Measurements from ENCODE around the gene ILKAP. TPM values are rescaled to one million over a fixed set of nuclear protein-coding genes. Genes with fewer than 3 reads are reported as not detected.

Gene ILKAP
- polyA plus RNA-seq, 1 of the 3 experiments (the other 2 are of a cell fraction) = 49.2 TPM

- ChIA-PET POLR2A (interaction anchor here (0.6 kb wide), 1 partner anchor 448 kb away, joined by 3 read pairs; no protein-coding TSS in a partner anchor), CTCF (interaction anchor here (0.8 to 1.5 kb wide), 2 partner anchors 28 to 362 kb away, joined by 3 to 4 read pairs; no protein-coding TSS in a partner anchor)
These were observed 16.9 kb upstream of the ILKAP start for GRCh38 chr2:238220274-238220891.

More at GRCh38 chr2:238220274-238220891, 16.9 kb upstream of the ILKAP start:
- H3K79me2 ChIP-seq (ENCODE audit: insufficient read depth) = no peaks in the 10 kb centered on the region
- 61% methylated on average over 6 of the region's 10 CpGs for WGBS (ENCODE audit: low lambda C conversion rate)
- no peak overlapping the region for H3K27ac ChIP-seq (ENCODE audit: low read depth in 2 of 2, low read length in 1 of 2)
- H3K27me3 ChIP-seq (ENCODE audit: insufficient read depth) = no peaks in the 10 kb centered on the region
- no peak for TF ChIP-seq REST (IDR thresholded peaks at IDR 0.05; ENCODE audit: low read depth, low read length)
- no peak for TF ChIP-seq MEF2A (IDR thresholded peaks at IDR 0.05; ENCODE audit: borderline replicate concordance, low read depth)
- TF ChIP-seq FOXJ3 (CRISPR knock-in tag; IDR thresholded peaks at IDR 0.05) = no peak
- no peak for TF ChIP-seq SMC3 (IDR thresholded peaks at IDR 0.05; ENCODE audit: low read depth, low read length)
- no peak for TF ChIP-seq SIN3A (IDR thresholded peaks at IDR 0.05; ENCODE audit: borderline replicate concordance, low read depth, low read length)
- TF ChIP-seq EP300 (IDR thresholded peaks at IDR 0.05; ENCODE audit: borderline replicate concordance in 1 of 2, low read depth in 1 of 2, low read length in 1 of 2) = no peak
- TF ChIP-seq YY1 (IDR thresholded peaks at IDR 0.05; ENCODE audit: low read depth) = no peak
- TF ChIP-seq USF1 (IDR thresholded peaks at IDR 0.05; ENCODE audit: borderline replicate concordance, low read depth) = no peak
- no peak for TF ChIP-seq TCF12 (IDR thresholded peaks at IDR 0.05)
- TF ChIP-seq ELF1 (IDR thresholded peaks at IDR 0.05) = no peak
- no peak for TF ChIP-seq RCOR1 (IDR thresholded peaks at IDR 0.05; ENCODE audit: low read length)
- no peak for TF ChIP-seq IRF3 (IDR thresholded peaks at IDR 0.05; ENCODE audit: low read depth, low read length)
- TF ChIP-seq MXI1 (IDR thresholded peaks at IDR 0.05; ENCODE audit: low read depth, low read length) = no peak
- no peak for TF ChIP-seq RFX5 (IDR thresholded peaks at IDR 0.05; ENCODE audit: low read length)
- no peak for TF ChIP-seq RAD21 (IDR thresholded peaks at IDR 0.05; ENCODE audit: low read length)
- TF ChIP-seq NFIC (IDR thresholded peaks at IDR 0.05; ENCODE audit: borderline replicate concordance) = no peak
- no peaks in the 10 kb centered on the region for H3K36me3 ChIP-seq (replicated peaks in 1 of 2; ENCODE audit: control insufficient read depth in 1 of 2, insufficient read depth in 2 of 2, low read length in 1 of 2)
- no peaks in the 10 kb centered on the region for H3K9me2 ChIP-seq
- H3K4me2 ChIP-seq = no peak overlapping the region
- no peaks in the 10 kb centered on the region for H3F3A ChIP-seq (replicated peaks; ENCODE audit: insufficient read depth)
- DNase-seq = no peak
- no peak overlapping the region for H3K9ac ChIP-seq
- H3K4me1 ChIP-seq (ENCODE audit: control insufficient read depth in 1 of 2, insufficient read depth in 2 of 2, low read depth in 1 of 2, low read length in 1 of 2) = no peaks in the 10 kb centered on the region; a peak in 1 of 4 replicates
- H2AFZ ChIP-seq (ENCODE audit: low read depth) = no peak overlapping the region
- H3K9me3 ChIP-seq = no peaks in the 10 kb centered on the region
- no peaks in the 10 kb centered on the region for H4K20me1 ChIP-seq (ENCODE audit: insufficient read depth)
- H3K4me3 ChIP-seq (ENCODE audit: low read depth in 2 of 2, low read length in 1 of 2) = no peak overlapping the region

Data from SK-N-SH (cell line).